Spleen (tissue), 7 donors: ENCODE data around the gene SRSF12.

Source experiments
- CTCF ChIP-seq, 11 experiments: fragments of 200-600 bp in 7 of 11; fragments of 450-650 bp in 4 of 11; sonication (generic) in 4 of 11; IDR thresholded peaks in 8 of 11; conservative IDR thresholded peaks in 3 of 11; 1 replicate in 7 of 11; 2 replicates in 4 of 11; pipeline versions ENCODE4 v1.4.0 to v1.8.0; 2016 to 2021; ENCODE audit warnings: antibody characterized with exemption in 11 of 11, inconsistent platforms in 4 of 11, mild to moderate bottlenecking in 1 of 11
- POLR2AphosphoS5 ChIP-seq, 3 donors: sonication (generic); formaldehyde crosslinking; IDR thresholded peaks; one replicate each; pipeline ENCODE4 v1.5.1; 2017; ENCODE audit warnings: antibody characterized with exemption in 3 of 3
- donor health status: DM: no; HTN: no; CAD: no; lungs with moderate emphysema.
- donor health status: DM: no; HTN: no; CAD: no.
- donor health status: DM: no; HTN: no; CAD: no.

- no peak for TF ChIP-seq CTCF (IDR thresholded peaks at IDR 0.05 in 8 of 11, conservative IDR thresholded peaks at IDR 0.05 in 3 of 11)
- no peak for TF ChIP-seq POLR2AphosphoS5 (IDR thresholded peaks at IDR 0.05)
Observed at GRCh38 chr6:89087881-89088280, 30.0 kb downstream of the SRSF12 start.
